NCI-H2196 treated with DMSO at 0.1 percent for 48 hours (cell line): ENCODE measurements around the gene MARCHF6.
"Not testable (repeated sequence)": the region's sequence is repeated elsewhere in the genome, so short reads cannot be mapped to it uniquely, and the experiment has no call there.

Experiments used
- DNase-seq: peaks from one replicate; lab custom pipeline; 2025; ENCODE audit not compliant: unreplicated experiment; lab: John Stamatoyannopoulos, UW

MARCHF6 gene

GRCh38 chr5:10348258-10348657, 5.2 kb upstream of the MARCHF6 start:
- no peak for DNase-seq

GRCh38 chr5:10351199-10351905, 2.1 kb upstream of the MARCHF6 start:
- DNase-seq = no peak

DNA sequence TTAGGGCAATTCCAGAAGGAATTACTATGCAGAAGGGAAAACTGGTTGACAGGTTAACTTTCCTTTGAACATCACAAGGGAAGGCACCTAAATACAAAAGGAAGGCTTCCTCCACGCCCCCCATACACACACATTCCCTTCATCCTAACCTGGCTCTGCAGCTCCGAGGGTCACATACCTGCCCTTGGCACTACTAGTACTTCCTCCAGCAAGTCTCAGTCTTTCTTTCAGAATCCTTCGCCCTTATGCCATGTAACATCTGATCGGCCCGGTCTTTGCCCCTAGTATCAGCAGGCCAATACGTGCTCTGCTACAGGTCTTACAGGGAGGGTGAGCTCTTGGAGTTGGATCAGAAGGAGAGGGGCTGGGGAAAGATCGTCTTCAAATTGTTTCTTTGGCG, 1.6 kb upstream of the MARCHF6 start:
- DNase-seq = no peak

DNA sequence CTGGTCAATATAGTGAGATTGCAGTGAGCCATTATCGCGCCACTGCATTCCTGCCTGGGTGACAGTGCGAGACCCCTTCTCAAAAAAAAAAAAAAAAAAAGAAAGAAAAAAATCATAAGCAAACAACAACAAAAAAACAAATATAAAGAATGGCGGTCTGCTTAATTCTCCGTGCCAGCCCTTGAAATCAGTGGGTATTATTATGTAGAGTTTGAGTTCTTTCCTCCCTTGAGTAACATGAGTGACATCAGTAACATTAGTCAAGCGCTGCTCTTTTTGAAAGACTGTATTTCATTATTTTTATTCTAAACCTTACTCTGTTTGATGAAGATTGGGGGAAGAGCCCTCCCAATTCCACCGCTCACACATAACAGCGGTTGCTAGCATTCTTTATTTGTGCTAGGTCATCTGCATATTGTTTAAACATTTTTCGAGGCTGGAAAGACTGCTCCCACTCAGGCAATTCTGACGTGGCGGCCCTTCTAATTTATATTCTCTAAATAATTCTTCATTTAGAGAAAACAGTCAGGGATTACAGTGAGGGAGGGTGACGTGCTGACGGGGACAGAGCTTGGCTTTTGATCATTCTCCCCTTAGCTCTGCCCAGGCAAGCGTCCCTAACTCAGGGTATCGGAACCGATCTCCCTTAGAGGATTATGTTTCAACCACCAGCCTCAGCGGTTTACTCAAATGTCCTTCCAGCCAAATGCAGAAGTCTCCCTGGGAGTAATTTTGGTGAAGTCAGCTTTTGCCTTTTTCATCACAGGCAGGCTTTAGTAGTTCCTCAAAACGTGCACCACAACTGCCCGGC, 860 bp upstream of the MARCHF6 start:
- DNase-seq = no peak

DNA sequence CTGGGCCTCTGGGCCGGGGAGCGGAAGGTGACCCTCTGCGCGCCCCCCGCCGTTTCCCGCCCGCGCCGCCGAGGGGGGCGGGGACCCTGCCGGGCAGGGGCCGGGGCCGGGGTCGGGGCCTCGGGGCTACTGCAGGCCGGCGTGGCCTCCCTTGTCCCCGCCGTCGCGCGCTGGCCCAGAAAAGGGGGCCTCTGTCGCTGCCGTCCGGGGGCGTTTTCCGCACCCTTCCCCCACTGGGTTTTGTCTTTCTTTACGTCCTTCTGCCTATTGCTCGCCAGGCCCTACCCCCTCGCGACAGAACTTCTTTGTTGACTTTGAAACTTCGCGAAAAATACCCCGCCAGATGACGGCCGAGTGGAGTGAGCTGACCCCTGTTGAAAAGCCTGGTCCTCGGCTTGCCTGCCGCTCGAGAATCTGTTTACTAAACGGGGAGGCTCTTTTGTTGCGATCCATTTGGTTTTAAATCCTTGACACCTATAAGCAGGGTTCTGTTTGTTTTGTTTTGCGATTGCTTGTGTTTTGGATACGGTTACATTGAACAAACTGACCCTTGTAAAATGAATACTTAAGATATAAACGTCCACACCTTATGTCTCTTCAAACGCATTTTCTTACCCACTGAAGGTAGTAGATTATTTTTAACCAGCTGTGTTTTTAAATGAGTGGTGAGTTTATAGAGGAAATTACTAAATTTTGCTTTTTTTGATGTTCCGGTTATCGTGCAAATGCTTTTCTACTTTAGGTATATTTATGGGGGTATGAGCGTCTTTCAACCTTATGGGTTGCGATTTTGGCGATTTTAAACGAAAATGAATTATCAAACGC, 765 bp downstream of the MARCHF6 start:
- DNase-seq = no peak

DNA sequence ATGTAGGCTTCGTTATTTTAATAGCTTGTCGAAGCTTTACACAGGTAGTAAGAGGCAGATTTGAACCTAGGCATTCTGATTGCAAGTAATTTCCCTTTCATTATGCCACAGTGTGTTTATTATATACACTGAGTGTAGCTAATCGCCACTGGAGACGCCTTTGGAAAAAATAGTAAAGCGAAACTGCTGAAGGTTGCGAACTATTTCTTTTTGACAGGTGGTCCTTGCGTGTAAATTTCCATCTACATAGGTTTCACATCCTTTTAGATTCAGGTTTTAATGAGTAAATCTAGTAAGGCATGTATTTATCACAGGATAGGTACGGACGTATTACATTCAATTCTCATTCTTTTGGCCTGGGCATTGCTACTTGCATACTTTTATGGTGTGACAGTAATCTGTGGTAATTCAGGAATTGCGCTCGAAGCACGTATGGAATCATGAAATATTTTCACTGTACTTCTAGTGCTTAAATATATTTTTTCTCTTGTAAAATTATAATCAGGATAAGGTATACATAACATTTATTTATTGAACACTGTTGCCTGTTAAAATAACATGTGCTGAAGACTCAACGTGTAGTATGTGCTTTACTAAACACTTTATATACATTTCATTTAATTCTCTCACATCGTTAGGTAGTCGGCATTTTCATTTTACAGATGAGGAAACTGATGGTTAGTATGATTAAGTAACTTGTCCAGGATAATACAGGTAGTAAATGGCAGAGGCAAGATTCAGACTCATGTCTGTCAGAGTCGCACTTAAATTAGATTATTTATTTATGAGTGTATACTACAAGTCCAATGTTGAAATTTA, 1.8 kb downstream of the MARCHF6 start:
- DNase-seq = no peak

- DNase-seq = no peak
Measured at GRCh38 chr5:10358999-10359398, 5.5 kb downstream of the MARCHF6 start.

GRCh38 chr5:10360686-10361085, 7.2 kb downstream of the MARCHF6 start:
- no peak for DNase-seq

DNA sequence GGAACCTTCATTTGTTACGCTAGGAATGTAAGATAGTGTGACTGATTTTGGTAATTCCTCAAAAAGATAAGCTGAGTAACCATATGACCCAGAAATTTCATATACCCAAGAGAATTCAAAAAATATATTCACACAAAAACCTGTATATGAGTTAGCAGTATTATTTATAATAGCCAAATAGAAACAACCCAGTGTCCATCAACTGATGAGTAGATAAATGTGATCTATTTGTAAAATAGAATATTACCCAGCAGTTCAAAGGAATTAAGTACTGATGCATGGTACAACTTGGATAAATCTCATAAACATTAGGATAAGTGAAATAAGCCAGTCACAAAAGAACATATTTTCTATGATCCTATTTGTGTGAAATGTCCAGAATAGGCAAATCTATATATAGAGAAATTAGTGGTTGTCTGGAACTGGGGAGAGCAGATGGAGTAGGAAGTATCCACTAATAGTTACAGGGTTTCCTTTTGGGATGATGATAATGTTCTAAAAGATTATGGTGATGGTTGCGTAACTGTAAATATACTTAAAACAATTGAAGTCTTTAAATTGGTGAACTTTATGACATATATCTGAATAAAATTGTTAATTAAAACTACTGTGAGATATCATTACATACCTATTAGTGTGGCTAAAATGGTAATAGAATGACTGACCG, 10.2 kb downstream of the MARCHF6 start:
- DNase-seq = no peak

- no peak for DNase-seq
Measured at GRCh38 chr5:10364186-10364689, 10.7 kb downstream of the MARCHF6 start.

- no peak for DNase-seq
Measured at GRCh38 chr5:10365782-10366181, 12.3 kb downstream of the MARCHF6 start.

GRCh38 chr5:10366310-10367272, 13.1 kb downstream of the MARCHF6 start:
- no peak for DNase-seq

- DNase-seq = no peak
Measured at GRCh38 chr5:10367579-10367978, 14.1 kb downstream of the MARCHF6 start.

DNA sequence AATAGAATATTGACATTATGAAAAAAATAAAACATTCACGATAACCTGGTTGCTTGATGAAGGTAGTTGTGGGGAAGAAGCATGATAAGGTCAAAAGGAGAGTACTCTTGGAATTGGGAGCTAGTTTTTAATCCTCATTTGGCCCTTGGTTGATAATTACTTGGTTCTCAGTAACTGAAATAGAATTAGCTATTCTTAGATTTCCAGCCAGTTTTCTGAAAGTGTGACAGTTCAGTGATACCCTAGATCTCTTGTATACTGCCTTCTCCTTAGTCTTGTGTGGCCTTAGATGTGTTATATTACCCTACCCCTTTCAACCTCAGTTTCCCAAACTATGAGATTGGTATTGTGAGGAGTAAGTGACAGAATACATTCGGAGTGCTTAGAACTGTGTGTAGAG, 17.4 kb downstream of the MARCHF6 start:
- no peak for DNase-seq

GRCh38 chr5:10371369-10371768, 17.9 kb downstream of the MARCHF6 start:
- DNase-seq = not testable (repeated sequence)

DNA sequence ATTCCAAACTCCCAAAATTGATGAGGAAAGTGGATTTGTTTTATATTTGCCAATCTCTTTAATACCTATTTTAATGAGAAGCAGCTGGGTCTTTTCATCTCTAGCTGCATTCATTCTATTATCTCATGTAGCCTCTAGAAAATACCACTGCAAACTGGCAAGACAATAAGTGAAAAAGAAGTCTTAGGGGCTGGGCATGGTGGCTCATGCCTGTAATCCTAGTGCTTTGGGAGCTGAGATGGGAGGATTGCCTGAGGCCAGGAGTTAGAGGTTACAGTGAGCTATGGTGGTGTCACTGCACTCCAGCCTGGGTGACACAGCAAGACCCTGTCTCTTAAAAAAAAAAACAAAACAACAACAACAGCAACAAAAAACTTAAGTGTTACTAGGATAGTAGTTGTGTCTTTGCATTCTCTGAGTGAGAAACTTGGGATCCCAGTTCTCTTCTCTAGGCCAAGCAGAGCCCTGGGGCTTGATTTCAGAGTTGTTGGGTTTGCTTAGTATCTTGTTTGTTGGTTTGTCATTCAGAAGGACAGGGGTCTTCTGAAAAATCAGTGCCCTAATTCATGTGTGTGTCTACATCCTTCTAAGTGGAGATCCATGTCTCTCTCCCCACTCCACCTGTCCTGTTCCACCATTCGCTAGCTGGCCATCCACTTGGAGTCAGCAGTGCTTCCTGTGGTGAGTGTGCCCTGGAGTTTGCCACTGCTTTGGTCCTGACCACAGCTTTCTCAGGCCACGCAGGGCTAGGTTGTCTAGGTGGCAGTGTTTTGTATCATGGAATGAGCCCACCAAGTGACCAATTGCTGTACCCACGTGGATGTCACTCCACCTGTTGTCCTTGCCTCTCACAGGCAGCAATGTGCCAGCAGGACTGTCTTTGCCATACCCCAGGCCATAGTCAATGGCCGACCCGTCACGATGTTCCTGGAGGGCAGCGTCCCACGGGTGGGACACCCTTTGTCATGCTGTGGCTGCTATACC, 19.5 kb downstream of the MARCHF6 start:
- DNase-seq = no peak
